Measurements from ENCODE around the gene PLAAT3.

Gene PLAAT3

GRCh38 chr11:63613517-63614135 lies 607 bp downstream of the PLAAT3 start:
- H3K27ac ChIP-seq = peak overlapping the region; percentile 9; the same call in 1 of the 2 replicates
- TF ChIP-seq ZFX (IDR thresholded peaks at IDR 0.05) (no peak), CTCF (conservative IDR thresholded peaks at IDR 0.05) (no peak)

DNA sequence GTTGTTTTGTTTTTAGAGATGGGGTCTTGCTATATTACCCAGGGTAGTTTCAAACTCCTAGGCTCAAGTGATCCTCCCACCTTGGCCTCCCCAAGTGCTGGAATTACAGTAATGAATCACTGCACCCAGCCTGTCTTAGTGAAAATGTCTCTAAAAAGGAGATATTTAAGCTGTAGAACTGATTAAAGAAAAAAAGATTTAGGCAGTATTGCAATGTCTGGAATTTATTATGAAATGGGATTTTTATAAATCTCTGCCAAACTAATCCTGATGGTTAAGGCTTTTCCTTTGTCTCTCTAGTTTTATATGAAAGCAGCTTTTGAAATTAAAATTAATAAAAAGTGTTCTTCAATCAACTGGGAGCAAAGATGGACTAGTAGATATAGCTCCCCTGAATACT lies 2.1 kb downstream of the PLAAT3 start:
- no peak for TF ChIP-seq CTCF (conservative IDR thresholded peaks at IDR 0.05)
- TF ChIP-seq ZFX (IDR thresholded peaks at IDR 0.05) = no peak
- H3K27ac ChIP-seq = no peak overlapping the region

DNA sequence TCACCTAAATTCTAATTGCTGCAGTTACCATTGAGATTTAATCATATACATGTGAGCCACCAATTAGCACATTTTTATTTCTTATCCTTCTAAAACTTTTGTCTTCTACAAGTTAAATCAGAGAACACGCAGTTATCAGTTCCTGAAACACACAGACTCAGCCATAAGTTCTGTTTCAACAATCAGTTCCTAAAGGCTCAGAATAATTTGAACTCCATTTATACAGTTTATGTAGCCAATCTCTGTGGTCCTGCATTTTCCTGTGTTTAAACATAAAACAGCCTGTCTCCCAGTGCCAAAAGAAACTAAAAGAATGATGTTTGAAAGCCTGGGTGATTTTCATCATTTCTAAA lies 2.9 kb downstream of the PLAAT3 start:
- no peak for TF ChIP-seq CTCF (conservative IDR thresholded peaks at IDR 0.05)
- no peak for TF ChIP-seq ZFX (IDR thresholded peaks at IDR 0.05)
- H3K27ac ChIP-seq = no peak overlapping the region

DNA sequence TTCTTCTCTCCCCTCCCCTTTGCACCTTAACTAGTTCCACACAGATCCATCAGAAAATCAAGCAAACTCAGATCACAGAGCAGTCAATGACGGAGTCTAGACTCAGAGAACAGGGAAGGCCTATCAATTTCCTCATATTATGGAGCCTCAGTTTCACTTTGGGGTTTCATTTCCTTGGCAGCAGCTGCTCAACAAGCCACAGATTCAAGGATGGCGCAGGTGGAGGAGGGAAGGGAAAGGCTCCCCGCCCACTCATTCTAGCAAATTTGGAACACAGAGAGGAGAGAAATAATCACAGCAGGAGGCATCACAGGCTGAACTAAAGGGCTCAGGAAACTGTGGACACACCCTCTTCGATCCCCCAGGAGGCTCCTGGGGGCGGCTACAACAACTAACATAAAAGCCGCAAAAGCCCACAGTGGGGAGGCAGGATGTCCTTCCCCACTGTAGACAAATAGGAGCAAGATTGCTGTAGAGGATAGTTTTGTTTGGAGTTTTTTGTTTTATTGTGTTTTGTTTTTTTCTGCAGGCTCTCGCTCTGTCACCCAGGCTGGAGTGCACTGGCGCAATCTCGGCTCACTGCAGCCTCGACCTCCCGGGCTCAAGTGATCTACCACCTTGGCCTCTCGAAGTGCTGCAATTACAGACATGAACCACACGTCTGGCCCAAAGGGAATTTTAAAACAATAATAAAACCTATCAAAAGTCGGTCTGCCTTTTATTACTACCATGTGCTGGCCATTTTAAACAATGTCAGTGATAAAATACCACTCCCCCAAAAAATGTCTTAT lies 3.4 kb downstream of the PLAAT3 start:
- no peak overlapping the region for H3K27ac ChIP-seq
- TF ChIP-seq ZFX (IDR thresholded peaks at IDR 0.05) (no peak), CTCF (conservative IDR thresholded peaks at IDR 0.05) (no peak)

- TF ChIP-seq ZFX (IDR thresholded peaks at IDR 0.05) = no peak
- no peak for TF ChIP-seq CTCF (conservative IDR thresholded peaks at IDR 0.05)
- no peak overlapping the region for H3K27ac ChIP-seq
Observed at GRCh38 chr11:63609971-63610580, 4.2 kb downstream of the PLAAT3 start.

- TF ChIP-seq ZFX (IDR thresholded peaks at IDR 0.05) (no peak), CTCF (conservative IDR thresholded peaks at IDR 0.05) (no peak)
- H3K27ac ChIP-seq = no peak overlapping the region
Observed at GRCh38 chr11:63609536-63609935, 4.7 kb downstream of the PLAAT3 start.
